Measurements from ENCODE around the gene UBE2B.
"Not testable (repeated sequence)": the region's sequence is repeated elsewhere in the genome, so short reads cannot be mapped to it uniquely, and the experiment has no call there.

The UBE2B gene

GRCh38 chr5:134355681-134356080 lies 15.7 kb upstream of the UBE2B start:
- H3K4me3 ChIP-seq (replicated peaks; ENCODE audit: low read depth, low read length), result no peak overlapping the region
- DNase-seq (ENCODE audit: low read depth), result no peak
- no peak for TF ChIP-seq CTCF (IDR thresholded peaks at IDR 0.05; ENCODE audit: low read length, missing control alignments)

- no peak for DNase-seq (ENCODE audit: low read depth)
- TF ChIP-seq CTCF (IDR thresholded peaks at IDR 0.05; ENCODE audit: low read length, missing control alignments), result no peak
- H3K4me3 ChIP-seq (replicated peaks; ENCODE audit: low read depth, low read length), result no peak overlapping the region
Observed at GRCh38 chr5:134365604-134366003, 5.8 kb upstream of the UBE2B start.

GRCh38 chr5:134370311-134370870 lies 978 bp upstream of the UBE2B start:
- peak; percentile 23 for DNase-seq (ENCODE audit: low read depth)
- TF ChIP-seq CTCF (IDR thresholded peaks at IDR 0.05; ENCODE audit: low read length, missing control alignments), result no peak

GRCh38 chr5:134371834-134372340 lies 518 bp downstream of the UBE2B start:
- peak overlapping the region; percentile 99 for H3K4me3 ChIP-seq (replicated peaks; ENCODE audit: low read depth, low read length)
- peak; percentile 44 for DNase-seq (ENCODE audit: low read depth)
- TF ChIP-seq CTCF (IDR thresholded peaks at IDR 0.05; ENCODE audit: low read length, missing control alignments), result no peak

More at GRCh38 chr5:134370311-134370870, 978 bp upstream of the UBE2B start:
- peak overlapping the region; percentile 99 for H3K4me3 ChIP-seq (replicated peaks; ENCODE audit: low read depth, low read length)

- H3K4me3 ChIP-seq (replicated peaks; ENCODE audit: low read depth, low read length), result peak overlapping the region; percentile 99
- not testable (repeated sequence) for DNase-seq (ENCODE audit: low read depth)
Observed at GRCh38 chr5:134373633-134374032, 2.3 kb downstream of the UBE2B start.

- DNase-seq (ENCODE audit: low read depth), result peak; percentile 19
- TF ChIP-seq CTCF (IDR thresholded peaks at IDR 0.05; ENCODE audit: low read length, missing control alignments), result peak; percentile 1
- no peak overlapping the region for H3K4me3 ChIP-seq (replicated peaks; ENCODE audit: low read depth, low read length)
Observed at GRCh38 chr5:134374232-134374631, 2.9 kb downstream of the UBE2B start.

GRCh38 chr5:134380346-134380745 lies 9.0 kb downstream of the UBE2B start:
- no peak overlapping the region for H3K4me3 ChIP-seq (replicated peaks; ENCODE audit: low read depth, low read length)
- DNase-seq (ENCODE audit: low read depth), result no peak
- TF ChIP-seq CTCF (IDR thresholded peaks at IDR 0.05; ENCODE audit: low read length, missing control alignments), result no peak

- H3K4me3 ChIP-seq (replicated peaks; ENCODE audit: low read depth, low read length), result not testable (repeated sequence)
Observed at GRCh38 chr5:134382204-134382603, 10.8 kb downstream of the UBE2B start.

More at GRCh38 chr5:134382204-134382603, 10.8 kb downstream of the UBE2B start:
- not testable (repeated sequence) for DNase-seq (ENCODE audit: low read depth)
